Astrocyte of the cerebellum (primary cell): ENCODE data around the gene HYI.

ENCODE experiments used
- DNase-seq: peaks from one replicate; pipeline ENCODE4 v3.0.0-alpha.2; 2011; ENCODE audit warnings: low read depth
- H3K4me3 ChIP-seq: 2 replicates; pipeline ENCODE4 v1.5.1; 2011; ENCODE audit warnings: mild to moderate bottlenecking, low read depth, low read length, moderate library complexity
- CTCF ChIP-seq: IDR thresholded peaks from 2 replicates; pipeline ENCODE4 v1.5.1; 2012; ENCODE audit warnings: low read length, low read depth, moderate library complexity, mild to moderate bottlenecking; ENCODE audit errors: missing control alignments
- in situ Hi-C: cut with HindIII; loops from 2 replicates; pipeline ENCODE4 v1.10.0; 2017; ENCODE audit warnings: low sequenced_read_pairs

HYI gene

GRCh38 chr1:43448955-43449707, 4.6 kb downstream of the HYI start:
- no peak for DNase-seq
- TF ChIP-seq CTCF, result no peak
- in situ Hi-C loops, result no loop called here
- no peak overlapping the region for H3K4me3 ChIP-seq

GRCh38 chr1:43447891-43448708, 5.6 kb downstream of the HYI start:
- no peak for DNase-seq
- no peak for TF ChIP-seq CTCF
- in situ Hi-C loops, result no loop called here
- H3K4me3 ChIP-seq, result no peak overlapping the region

GRCh38 chr1:43446881-43447835, 6.6 kb downstream of the HYI start:
- no peak for DNase-seq
- H3K4me3 ChIP-seq, result no peak overlapping the region
- in situ Hi-C loops, result no loop called here
- TF ChIP-seq CTCF, result no peak

- no peak overlapping the region for H3K4me3 ChIP-seq
- in situ Hi-C loops, result no loop called here
- no peak for DNase-seq
- TF ChIP-seq CTCF, result no peak
Observed at GRCh38 chr1:43446388-43446740, 7.4 kb downstream of the HYI start.

- H3K4me3 ChIP-seq, result no peak overlapping the region
- TF ChIP-seq CTCF, result no peak
- in situ Hi-C loops, result no loop called here
- no peak for DNase-seq
Observed at GRCh38 chr1:43445606-43446387, 7.9 kb downstream of the HYI start.
